IMR-90 (cell line): Measurements from ENCODE around the gene SLC31A1. TPM values are rescaled to one million over a fixed set of nuclear protein-coding genes. Genes with fewer than 3 reads are reported as not detected.

Experiments used
- ATAC-seq: fragments of 200-7000 bp; cut with Tn5 transposase; 2 replicates; pipeline ENCODE4 v1.9.1; 2020; ENCODE audit warnings: low read depth, mild to moderate bottlenecking, moderate library complexity
- BruUV-seq: library from RNA; stranded (reverse); fragments of 400-500 nt; replicated peaks from 2 replicates; lab custom pipeline; 2021; lab: Mats Ljungman, UMichigan
- CTCF ChIA-PET: fragments of 300-600 bp; formaldehyde crosslinking; extraction: SDS; loops from one replicate; lab custom pipeline; 2021; ENCODE audit warnings: antibody characterized with exemption; lab: Yijun Ruan, JAX
- POLR2A ChIA-PET: fragments of 300-600 bp; sonication (Branson Sonifier 250); formaldehyde crosslinking; loops from one replicate; lab custom pipeline; 2022; ENCODE audit warnings: antibody characterized with exemption; ENCODE audit not compliant: unreplicated experiment; lab: Charles Lee
- DNase-seq: peaks from one replicate; pipeline ENCODE4 v3.0.0; 2013
- H2AFZ ChIP-seq: replicated peaks from 2 replicates; pipeline ENCODE3; 2013; ENCODE audit warnings: low read length, mild to moderate bottlenecking; ENCODE audit not compliant: poor library complexity
- H2AK5ac ChIP-seq: 2 replicates; pipeline ENCODE4 v1.6.1; 2013; ENCODE audit warnings: low read depth, low read length, inconsistent platforms
- H2AK9ac ChIP-seq: replicated peaks from 2 replicates; pipeline ENCODE3; 2013; ENCODE audit warnings: mild to moderate bottlenecking, low read depth, low read length, moderate library complexity; ENCODE audit not compliant: poor library complexity
- H2BK120ac ChIP-seq: 2 replicates; pipeline ENCODE4 v1.6.1; 2013; ENCODE audit warnings: low read depth, low read length, inconsistent platforms
- H2BK15ac ChIP-seq: 3 replicates; pipeline ENCODE4 v1.6.1; 2013; ENCODE audit warnings: low read depth, low read length, inconsistent platforms
- H2BK20ac ChIP-seq: 2 replicates; pipeline ENCODE4 v1.6.1; 2013; ENCODE audit warnings: low read depth, mild to moderate bottlenecking, inconsistent platforms, low read length, moderate library complexity
- H2BK5ac ChIP-seq: 2 replicates; pipeline ENCODE4 v1.6.1; 2013; ENCODE audit warnings: mild to moderate bottlenecking, low read depth, low read length, inconsistent platforms; ENCODE audit not compliant: poor library complexity, severe bottlenecking
- H3K14ac ChIP-seq: replicated peaks from 2 replicates; pipeline ENCODE4 v1.6.1; 2013; ENCODE audit warnings: low read depth, low read length, inconsistent platforms
- H3K18ac ChIP-seq: 2 replicates; pipeline ENCODE4 v1.6.1; 2013; ENCODE audit warnings: low read depth, low read length, control low read depth
- H3K23ac ChIP-seq: 2 replicates; pipeline ENCODE4 v1.6.1; 2013; ENCODE audit warnings: low read depth, low read length, inconsistent platforms
- H3K27ac ChIP-seq: 2 replicates; pipeline ENCODE4 v1.5.1; 2013; ENCODE audit warnings: mild to moderate bottlenecking, control low read depth, low read length; ENCODE audit not compliant: insufficient read depth
- H3K27me3 ChIP-seq: 2 replicates; pipeline ENCODE4 v1.6.1; 2013; ENCODE audit warnings: low read length; ENCODE audit not compliant: control insufficient read depth, insufficient read depth
- H3K36me3 ChIP-seq: 2 replicates; pipeline ENCODE4 v1.6.1; 2013; ENCODE audit warnings: low read length, mixed read lengths; ENCODE audit not compliant: control insufficient read depth, insufficient read depth
- H3K4ac ChIP-seq: 2 replicates; pipeline ENCODE4 v1.6.1; 2013; ENCODE audit warnings: low read depth, low read length, inconsistent platforms
- H3K4me1 ChIP-seq: 2 replicates; pipeline ENCODE4 v1.6.1; 2013; ENCODE audit warnings: low read length, mixed read lengths; ENCODE audit not compliant: control insufficient read depth, insufficient read depth
- H3K4me2 ChIP-seq: 2 replicates; pipeline ENCODE4 v1.6.1; 2013; ENCODE audit warnings: low read depth, mild to moderate bottlenecking, control low read depth, low read length, moderate library complexity
- H3K4me3 ChIP-seq: 2 replicates; pipeline ENCODE4 v1.5.1; 2013; ENCODE audit warnings: low read depth, mild to moderate bottlenecking, control low read depth, low read length, moderate library complexity; ENCODE audit not compliant: insufficient read depth
- H3K56ac ChIP-seq: 2 replicates; pipeline ENCODE4 v1.6.1; 2013; ENCODE audit warnings: low read length, inconsistent platforms; ENCODE audit not compliant: insufficient read depth; ENCODE audit errors: extremely low read depth
- H3K79me1 ChIP-seq, 2 experiments: 2 replicates each; pipeline ENCODE4 v1.6.1; 2013; ENCODE audit warnings: low read length in 2 of 2, inconsistent platforms in 1 of 2, low read depth in 1 of 2
- H3K9ac ChIP-seq: 2 replicates; pipeline ENCODE4 v1.6.1; 2013; ENCODE audit warnings: low read depth, low read length, control low read depth
- H3K9me1 ChIP-seq: 2 replicates; pipeline ENCODE4 v1.6.1; 2013; ENCODE audit warnings: low read length, inconsistent platforms; ENCODE audit not compliant: insufficient read depth
- H3K9me3 ChIP-seq: 2 replicates; pipeline ENCODE4 v1.6.1; 2013; ENCODE audit warnings: low read length; ENCODE audit not compliant: control insufficient read depth, insufficient read depth
- H4K20me1 ChIP-seq: 2 replicates; pipeline ENCODE4 v1.6.1; 2013; ENCODE audit warnings: low read length, inconsistent platforms; ENCODE audit not compliant: insufficient read depth
- H4K5ac ChIP-seq: 2 replicates; pipeline ENCODE4 v1.6.1; 2013; ENCODE audit warnings: mild to moderate bottlenecking, low read depth, low read length, control low read depth
- H4K8ac ChIP-seq, 2 experiments: 2 replicates each; pipeline ENCODE4 v1.6.1; 2013; ENCODE audit warnings: low read depth in 2 of 2, low read length in 2 of 2, control low read depth in 1 of 2, inconsistent platforms in 1 of 2
- H4K91ac ChIP-seq: 2 replicates; pipeline ENCODE4 v1.6.1; 2013; ENCODE audit warnings: low read depth, low read length, inconsistent platforms; ENCODE audit not compliant: insufficient read depth
- CEBPB ChIP-seq: IDR thresholded peaks from 2 replicates; pipeline ENCODE4 v1.6.1; 2012; ENCODE audit warnings: low read depth, low read length, improper control_type of control experiment
- POLR2A ChIP-seq: IDR thresholded peaks from 2 replicates; pipeline ENCODE4 v1.6.1; 2012; ENCODE audit warnings: mild to moderate bottlenecking, low read depth, low read length
- WGBS, 2 experiments: methylation state at CpG; one replicate each; pipeline versions ENCODE4 v1.1.5 to v1.1.7; 2013; ENCODE audit warnings: missing lambda C conversion rate in 2 of 2; ENCODE audit not compliant: insufficient read length in 1 of 2; ENCODE audit errors: extremely low coverage in 2 of 2; 5-methylcytosine and 5-hydroxymethylcytosine counted together
- dilution Hi-C: fragments of 300-500 bp; cut with HindIII; formaldehyde crosslinking; loops from one replicate; pipeline ENCODE4 v1.14.3; 2018; ENCODE audit warnings: low sequenced_read_pairs; ENCODE audit not compliant: unreplicated experiment
- in situ Hi-C: fragments of 300-500 bp; cut with MboI; formaldehyde crosslinking; loops from 3 replicates; pipeline ENCODE4 v1.14.3; 2019; ENCODE audit warnings: low sequenced_read_pairs, inconsistent platforms, mixed read lengths
- intact Hi-C: fragments of 100-400 bp; cut with micrococcal nuclease; formaldehyde crosslinking; loops from 2 replicates; pipeline ENCODE4 v1.10.0; 2022
- polyA plus RNA-seq, 3 experiments: library from polyadenylated mRNA; depleted of rRNA; stranded (reverse); fragments of >200 nt; gene quantifications; 2 replicates each; pipeline ENCODE4 v1.2.3, GENCODE V29; 2012; ENCODE audit warnings: low replicate concordance in 1 of 3
- total RNA-seq: library from RNA; depleted of rRNA; stranded (reverse); fragments of >200 nt; gene quantifications from 2 replicates; pipeline ENCODE4 v1.2.3, GENCODE V29; 2012

The SLC31A1 gene
- total and polyA plus RNA-seq, 2 of the 4 experiments (the other 2 are of a cell fraction) = 17.9 to 23.3 TPM

DNA sequence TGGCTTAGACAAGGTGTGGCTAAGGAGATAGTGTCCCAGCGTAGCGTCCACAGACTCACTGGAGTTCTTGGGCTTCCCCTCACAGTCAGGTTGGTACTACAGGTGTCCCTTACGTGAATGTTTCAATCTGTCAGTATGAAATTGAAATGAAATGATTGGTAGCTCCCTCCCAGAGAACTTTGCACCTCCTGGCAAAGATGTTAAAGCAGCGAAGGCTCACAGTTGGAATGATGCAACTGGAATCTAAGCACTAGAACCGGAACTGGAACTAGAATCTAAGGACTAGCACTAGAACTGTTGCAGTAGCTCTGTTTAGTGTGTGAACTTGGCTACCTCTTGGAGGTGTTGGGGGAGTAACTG, 1.1 kb downstream of the SLC31A1 start:
- peak overlapping the region; percentile 20; the same call in 1 of the 2 replicates for H3K56ac ChIP-seq
- H2BK15ac ChIP-seq = peak overlapping the region; percentile 61; the same call in 2 of the 3 replicates
- peak overlapping the region; percentile 16; the same call in 1 of the 2 replicates for H2AK5ac ChIP-seq
- peak overlapping the region; percentile 80 for H2BK5ac ChIP-seq
- TF ChIP-seq CEBPB = peak; percentile 54
- TF ChIP-seq POLR2A = no peak
- ChIA-PET POLR2A (no interaction called here), CTCF (interaction anchor here (0.7 kb wide), 1 partner anchor 55 kb away, joined by 4 read pairs; no protein-coding TSS in a partner anchor)
- no peak for ATAC-seq
- no CpG with 5 or more reads among the region's 5 CpGs for WGBS, 2 experiments
- H2AFZ ChIP-seq = no peak overlapping the region
- peak overlapping the region; percentile 86 for H3K4me3 ChIP-seq
- no TSS peak for BruUV-seq
- peak overlapping the region; percentile 88 for H3K4ac ChIP-seq
- in situ Hi-C loops = no loop called here
- no peaks in the 10 kb centered on the region for H3K36me3 ChIP-seq
- H3K27ac ChIP-seq = peak overlapping the region; percentile 84
- peak overlapping the region; percentile 43 for H2BK120ac ChIP-seq
- H3K79me1 ChIP-seq = peaks cover 36 to 71% of the 10 kb centered on the region in 2 experiments
- peaks cover 4% of the 10 kb centered on the region; the same call in 1 of the 2 replicates for H4K20me1 ChIP-seq
- peak overlapping the region; percentile 14 for H2AK9ac ChIP-seq
- peak overlapping the region; percentile 34 to 70; a peak in 3 of 4 replicates for H4K8ac ChIP-seq
- H4K5ac ChIP-seq = peak overlapping the region; percentile 51
- H3K9me3 ChIP-seq = no peaks in the 10 kb centered on the region
- peak overlapping the region; percentile 99 for H3K4me2 ChIP-seq
- peak overlapping the region; percentile 91 for H3K9ac ChIP-seq
- H3K23ac ChIP-seq = peak overlapping the region; percentile 81
- peak; percentile 22 for DNase-seq
- H3K18ac ChIP-seq = peak overlapping the region; percentile 31; the same call in 1 of the 2 replicates
- intact Hi-C loops = no loop called here
- H4K91ac ChIP-seq = peak overlapping the region; percentile 51
- peaks cover 10% of the 10 kb centered on the region for H3K4me1 ChIP-seq
- no peaks in the 10 kb centered on the region for H3K27me3 ChIP-seq
- dilution Hi-C loops = no loop called here
- H3K14ac ChIP-seq = peak overlapping the region; percentile 92
- peaks cover 3% of the 10 kb centered on the region; the same call in 1 of the 2 replicates for H3K9me1 ChIP-seq
- no peak overlapping the region; the same call in 1 of the 2 replicates for H2BK20ac ChIP-seq
